Type B pancreatic cell (in vitro differentiated cells): ENCODE measurements around the gene GATA3. TPM values are rescaled to one million over a fixed set of nuclear protein-coding genes. Genes with fewer than 3 reads are reported as not detected.

Experiments used
- DNase-seq: peaks from one replicate; pipeline ENCODE4 v3.0.0; 2021; ENCODE audit warnings: mixed read lengths; ENCODE audit not compliant: unreplicated experiment; ENCODE audit errors: extremely low spot score
- H3K27ac Mint-ChIP-seq: 2 replicates; pipeline ENCODE4 v1.8.0; 2021; ENCODE audit warnings: mild to moderate bottlenecking, mixed read lengths
- H3K27me3 Mint-ChIP-seq: 2 replicates; pipeline ENCODE4 v1.8.0; 2021; ENCODE audit warnings: mixed read lengths
- H3K36me3 Mint-ChIP-seq: 2 replicates; pipeline ENCODE4 v1.8.0; 2021; ENCODE audit warnings: mixed read lengths
- H3K4me1 Mint-ChIP-seq: one replicate; pipeline ENCODE4 v1.8.0; 2021; ENCODE audit warnings: mixed read lengths; ENCODE audit not compliant: unreplicated experiment
- H3K4me3 Mint-ChIP-seq: 2 replicates; pipeline ENCODE4 v1.8.0; 2021; ENCODE audit warnings: mild to moderate bottlenecking, mixed read lengths
- H3K9me3 Mint-ChIP-seq: 2 replicates; pipeline ENCODE4 v1.8.0; 2021; ENCODE audit warnings: mixed read lengths
- CTCF ChIP-seq: fragments of 200-600 bp; sonication (generic); conservative IDR thresholded peaks from 2 replicates; pipeline ENCODE4 v1.5.0; 2021; ENCODE audit warnings: antibody characterized with exemption, mild to moderate bottlenecking
- total RNA-seq: library from RNA; stranded (reverse); gene quantifications from 2 replicates; pipeline ENCODE4 v1.2.1, GENCODE V29; 2021; ENCODE audit warnings: low replicate concordance

GATA3 gene
- total RNA-seq, 1 donor from 2014 or later: 18.5 TPM

- Mint-ChIP-seq H3K27ac (no peak overlapping the region), H3K9me3 (peaks cover 1% of the 10 kb centered on the region), H3K36me3 (no peaks in the 10 kb centered on the region), H3K27me3 (peaks cover 3% of the 10 kb centered on the region), H3K4me3 (no peak overlapping the region), H3K4me1 (no peaks in the 10 kb centered on the region)
- TF ChIP-seq CTCF: no peak
- no peak for DNase-seq
Measured at GRCh38 chr10:8121201-8121890, 66.9 kb downstream of the GATA3 start.

- H3K4me1 Mint-ChIP-seq: no peaks in the 10 kb centered on the region
- no peak for DNase-seq
- peaks cover 7% of the 10 kb centered on the region for H3K27me3 Mint-ChIP-seq
- TF ChIP-seq CTCF: no peak
- no peak overlapping the region for H3K27ac Mint-ChIP-seq
- H3K36me3 Mint-ChIP-seq: no peaks in the 10 kb centered on the region
- H3K4me3 Mint-ChIP-seq: no peak overlapping the region
- H3K9me3 Mint-ChIP-seq: peaks cover 6% of the 10 kb centered on the region
Measured at GRCh38 chr10:8122611-8123369, 68.3 kb downstream of the GATA3 start.

GRCh38 chr10:8124436-8124835 is 69.9 kb downstream of the GATA3 start:
- Mint-ChIP-seq H3K4me3 (no peak overlapping the region), H3K27me3 (peaks cover 7% of the 10 kb centered on the region), H3K9me3 (peaks cover 6% of the 10 kb centered on the region), H3K4me1 (no peaks in the 10 kb centered on the region), H3K36me3 (no peaks in the 10 kb centered on the region), H3K27ac (no peak overlapping the region)
- DNase-seq: no peak
- TF ChIP-seq CTCF: no peak

Other genes with a start within 250 kb of the GATA3 start
- gene TAF3, start 236.2 kb upstream of the GATA3 start, total RNA-seq: 6.9 and 9.9 TPM in 2 replicates